GM12878 (cell line): Measurements from ENCODE around the gene UNC45A.

Source experiments
- BACH1 ChIP-seq: fragments of 450-650 bp; IDR thresholded peaks from 2 replicates; pipeline ENCODE4 v1.6.1; 2017; ENCODE audit warnings: mild to moderate bottlenecking, borderline replicate concordance
- CREB1 ChIP-seq: IDR thresholded peaks from 2 replicates; pipeline ENCODE4 v1.6.1; 2012; ENCODE audit warnings: low read depth, mild to moderate bottlenecking, inconsistent platforms
- FOS ChIP-seq: IDR thresholded peaks from 3 replicates; pipeline ENCODE4 v1.6.1; 2011; ENCODE audit warnings: borderline replicate concordance; ENCODE audit not compliant: insufficient read length; ENCODE audit errors: extremely low read depth
- POLR2AphosphoS5 ChIP-seq: IDR thresholded peaks from 2 replicates; pipeline ENCODE4 v1.6.1; 2011; ENCODE audit warnings: mild to moderate bottlenecking, low read length, inconsistent platforms
- RAD21 ChIP-seq: IDR thresholded peaks from 2 replicates; pipeline ENCODE4 v1.6.1; 2011; ENCODE audit warnings: mild to moderate bottlenecking, low read depth, low read length, moderate library complexity; ENCODE audit not compliant: insufficient read depth
- RELA ChIP-seq: fragments of 450-650 bp; IDR thresholded peaks from 2 replicates; pipeline ENCODE4 v1.8.0; 2014; ENCODE audit warnings: borderline replicate concordance; ENCODE audit not compliant: partially characterized antibody
- SIN3A ChIP-seq: IDR thresholded peaks from 2 replicates; pipeline ENCODE4 v1.6.1; 2012; ENCODE audit warnings: low read depth, low read length, improper control_type of control experiment
- TF ChIP-seq, protein P1 (sequence below): fragments of 450-650 bp; IDR thresholded peaks from 2 replicates; pipeline ENCODE4 v1.6.1; 2017; ENCODE audit warnings: antibody characterized with exemption, mild to moderate bottlenecking, moderate library complexity
- TF ChIP-seq, protein P2 (sequence below): IDR thresholded peaks from 2 replicates; pipeline ENCODE4 v1.6.1; 2011; ENCODE audit warnings: low read depth, mild to moderate bottlenecking, low read length, moderate library complexity, borderline replicate concordance; ENCODE audit errors: extremely low read depth
- TF ChIP-seq, protein P3 (sequence below): IDR thresholded peaks from 2 replicates; pipeline ENCODE4 v1.6.1; 2011; ENCODE audit warnings: low read depth, low read length, improper control_type of control experiment, borderline replicate concordance

DNA sequence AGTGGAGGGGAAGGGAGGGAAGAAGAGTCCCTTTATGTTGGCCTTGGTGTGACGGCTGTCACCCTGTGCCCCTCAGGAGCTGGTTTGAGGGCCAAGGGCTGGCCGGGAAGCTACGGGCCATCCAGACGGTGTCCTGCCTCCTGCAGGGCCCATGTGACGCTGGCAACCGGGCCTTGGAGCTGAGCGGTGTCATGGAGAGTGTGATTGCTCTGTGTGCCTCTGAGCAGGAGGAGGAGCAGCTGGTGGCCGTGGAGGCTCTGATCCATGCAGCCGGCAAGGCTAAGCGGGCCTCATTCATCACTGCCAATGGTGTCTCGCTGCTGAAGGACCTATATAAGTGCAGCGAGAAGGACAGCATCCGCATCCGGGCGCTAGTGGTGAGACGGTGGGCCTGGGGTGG is 11.5 kb downstream of the UNC45A start:
- TF ChIP-seq RELA (no peak), SIN3A (no peak), RAD21 (no peak), FOS (no peak), BACH1 (no peak), POLR2AphosphoS5 (no peak), CREB1 (no peak)
- TF ChIP-seq, protein P1, sequence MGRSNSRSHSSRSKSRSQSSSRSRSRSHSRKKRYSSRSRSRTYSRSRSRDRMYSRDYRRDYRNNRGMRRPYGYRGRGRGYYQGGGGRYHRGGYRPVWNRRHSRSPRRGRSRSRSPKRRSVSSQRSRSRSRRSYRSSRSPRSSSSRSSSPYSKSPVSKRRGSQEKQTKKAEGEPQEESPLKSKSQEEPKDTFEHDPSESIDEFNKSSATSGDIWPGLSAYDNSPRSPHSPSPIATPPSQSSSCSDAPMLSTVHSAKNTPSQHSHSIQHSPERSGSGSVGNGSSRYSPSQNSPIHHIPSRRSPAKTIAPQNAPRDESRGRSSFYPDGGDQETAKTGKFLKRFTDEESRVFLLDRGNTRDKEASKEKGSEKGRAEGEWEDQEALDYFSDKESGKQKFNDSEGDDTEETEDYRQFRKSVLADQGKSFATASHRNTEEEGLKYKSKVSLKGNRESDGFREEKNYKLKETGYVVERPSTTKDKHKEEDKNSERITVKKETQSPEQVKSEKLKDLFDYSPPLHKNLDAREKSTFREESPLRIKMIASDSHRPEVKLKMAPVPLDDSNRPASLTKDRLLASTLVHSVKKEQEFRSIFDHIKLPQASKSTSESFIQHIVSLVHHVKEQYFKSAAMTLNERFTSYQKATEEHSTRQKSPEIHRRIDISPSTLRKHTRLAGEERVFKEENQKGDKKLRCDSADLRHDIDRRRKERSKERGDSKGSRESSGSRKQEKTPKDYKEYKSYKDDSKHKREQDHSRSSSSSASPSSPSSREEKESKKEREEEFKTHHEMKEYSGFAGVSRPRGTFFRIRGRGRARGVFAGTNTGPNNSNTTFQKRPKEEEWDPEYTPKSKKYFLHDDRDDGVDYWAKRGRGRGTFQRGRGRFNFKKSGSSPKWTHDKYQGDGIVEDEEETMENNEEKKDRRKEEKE, result no peak
- TF ChIP-seq, protein P2, sequence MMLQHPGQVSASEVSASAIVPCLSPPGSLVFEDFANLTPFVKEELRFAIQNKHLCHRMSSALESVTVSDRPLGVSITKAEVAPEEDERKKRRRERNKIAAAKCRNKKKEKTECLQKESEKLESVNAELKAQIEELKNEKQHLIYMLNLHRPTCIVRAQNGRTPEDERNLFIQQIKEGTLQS, result no peak
- TF ChIP-seq, protein P3, sequence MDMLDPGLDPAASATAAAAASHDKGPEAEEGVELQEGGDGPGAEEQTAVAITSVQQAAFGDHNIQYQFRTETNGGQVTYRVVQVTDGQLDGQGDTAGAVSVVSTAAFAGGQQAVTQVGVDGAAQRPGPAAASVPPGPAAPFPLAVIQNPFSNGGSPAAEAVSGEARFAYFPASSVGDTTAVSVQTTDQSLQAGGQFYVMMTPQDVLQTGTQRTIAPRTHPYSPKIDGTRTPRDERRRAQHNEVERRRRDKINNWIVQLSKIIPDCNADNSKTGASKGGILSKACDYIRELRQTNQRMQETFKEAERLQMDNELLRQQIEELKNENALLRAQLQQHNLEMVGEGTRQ, result no peak
